GM19324 (cell line): ENCODE data around the gene APMAP.

Experiments used
- ATAC-seq: cut with Tn5 transposase; IDR thresholded peaks from one replicate; pipeline ENCODE4 v1.9.1; 2021; ENCODE audit warnings: mild to moderate bottlenecking, moderate library complexity; ENCODE audit not compliant: unreplicated experiment, low FRiP score

Gene APMAP

GRCh38 chr20:24991897-24992486, 559 bp downstream of the APMAP start:
- ATAC-seq = peak; percentile 23

- no peak for ATAC-seq
Measured at GRCh38 chr20:24990810-24991252, 1.7 kb downstream of the APMAP start.

- no peak for ATAC-seq
Measured at GRCh38 chr20:24989162-24989561, 3.4 kb downstream of the APMAP start.

GRCh38 chr20:24987873-24988835, 4.4 kb downstream of the APMAP start:
- ATAC-seq = no peak

GRCh38 chr20:24987244-24987643, 5.3 kb downstream of the APMAP start:
- no peak for ATAC-seq

GRCh38 chr20:24986436-24987015, 6.0 kb downstream of the APMAP start:
- ATAC-seq = no peak

- no peak for ATAC-seq
Measured at GRCh38 chr20:24985802-24986201, 6.7 kb downstream of the APMAP start.

GRCh38 chr20:24984961-24985640, 7.5 kb downstream of the APMAP start:
- no peak for ATAC-seq

- no peak for ATAC-seq
Measured at GRCh38 chr20:24983896-24984295, 8.7 kb downstream of the APMAP start.

- no peak for ATAC-seq
Measured at GRCh38 chr20:24981790-24982189, 10.8 kb downstream of the APMAP start.

- ATAC-seq = no peak
Measured at GRCh38 chr20:24981282-24981681, 11.3 kb downstream of the APMAP start.

- ATAC-seq = no peak
Measured at GRCh38 chr20:24980291-24981053, 12.1 kb downstream of the APMAP start.

GRCh38 chr20:24979036-24979960, 13.3 kb downstream of the APMAP start:
- no peak for ATAC-seq

GRCh38 chr20:24978513-24978912, 14.0 kb downstream of the APMAP start:
- no peak for ATAC-seq

GRCh38 chr20:24977797-24978196, 14.8 kb downstream of the APMAP start:
- no peak for ATAC-seq

GRCh38 chr20:24977336-24977735, 15.2 kb downstream of the APMAP start:
- ATAC-seq = no peak

- no peak for ATAC-seq
Measured at GRCh38 chr20:24972341-24972740, 20.2 kb downstream of the APMAP start.

GRCh38 chr20:24971376-24972101, 21.0 kb downstream of the APMAP start:
- ATAC-seq = no peak
